Astrocyte (in vitro differentiated cells and primary cell): ENCODE measurements around the gene ENO2. TPM values are rescaled to one million over a fixed set of nuclear protein-coding genes. Genes with fewer than 3 reads are reported as not detected.

Experiments used
- DNase-seq: peaks from one replicate; pipeline ENCODE4 v3.0.0-alpha.2; 2010; ENCODE audit warnings: low read depth
- FAIRE-seq: peaks from 2 replicates; lab custom pipeline; 2011; peaks lifted over from hg19 to GRCh38; lab: Jason Lieb, UNC
- H2AFZ ChIP-seq: 2 replicates; pipeline ENCODE4 v1.6.0; 2012; ENCODE audit warnings: low read depth, low read length, inconsistent platforms
- H3K27ac ChIP-seq: 2 replicates; pipeline ENCODE4 v1.5.1; 2011; ENCODE audit warnings: low read depth, low read length, inconsistent platforms
- H3K27me3 ChIP-seq: 2 replicates; pipeline ENCODE4 v1.6.0; 2011; ENCODE audit warnings: low read length, inconsistent platforms; ENCODE audit not compliant: insufficient read depth
- H3K36me3 ChIP-seq: 2 replicates; pipeline ENCODE4 v1.5.1; 2011; ENCODE audit warnings: low read length, inconsistent platforms; ENCODE audit not compliant: insufficient read depth
- H3K4me1 ChIP-seq: 2 replicates; pipeline ENCODE4 v1.5.1; 2011; ENCODE audit warnings: low read length, inconsistent platforms; ENCODE audit not compliant: insufficient read depth
- H3K4me2 ChIP-seq: 2 replicates; pipeline ENCODE4 v1.6.0; 2012; ENCODE audit warnings: low read length, inconsistent platforms
- H3K4me3 ChIP-seq: 2 replicates; pipeline ENCODE4 v1.5.1; 2011; ENCODE audit warnings: low read depth, mild to moderate bottlenecking, low read length, inconsistent platforms; ENCODE audit not compliant: insufficient read depth
- H3K79me2 ChIP-seq: 2 replicates; pipeline ENCODE4 v1.6.0; 2012; ENCODE audit warnings: mild to moderate bottlenecking, low read length, inconsistent platforms; ENCODE audit not compliant: insufficient read depth
- H3K9ac ChIP-seq: 2 replicates; pipeline ENCODE4 v1.6.0; 2012; ENCODE audit warnings: mild to moderate bottlenecking, low read length, inconsistent platforms
- H3K9me3 ChIP-seq: 2 replicates; pipeline ENCODE4 v1.5.1; 2012; ENCODE audit warnings: low read depth, mild to moderate bottlenecking, low read length, inconsistent platforms; ENCODE audit not compliant: insufficient read depth
- H4K20me1 ChIP-seq: 2 replicates; pipeline ENCODE4 v1.6.0; 2012; ENCODE audit warnings: low read length, inconsistent platforms; ENCODE audit not compliant: insufficient read depth
- H3K27ac Mint-ChIP-seq: one replicate; pipeline ENCODE4 v1.8.0; 2021; ENCODE audit warnings: mild to moderate bottlenecking, mixed read lengths; ENCODE audit not compliant: unreplicated experiment
- H3K27me3 Mint-ChIP-seq: one replicate; pipeline ENCODE4 v1.8.0; 2021; ENCODE audit warnings: low read depth, mixed read lengths; ENCODE audit not compliant: unreplicated experiment
- H3K36me3 Mint-ChIP-seq: one replicate; pipeline ENCODE4 v1.8.0; 2021; ENCODE audit warnings: low read depth, mixed read lengths; ENCODE audit not compliant: unreplicated experiment
- H3K4me1 Mint-ChIP-seq: one replicate; pipeline ENCODE4 v1.8.0; 2021; ENCODE audit warnings: low read depth, mixed read lengths; ENCODE audit not compliant: unreplicated experiment
- H3K4me3 Mint-ChIP-seq: one replicate; pipeline ENCODE4 v1.8.0; 2021; ENCODE audit warnings: mild to moderate bottlenecking, moderate library complexity, mixed read lengths; ENCODE audit not compliant: unreplicated experiment
- H3K9me3 Mint-ChIP-seq: one replicate; pipeline ENCODE4 v1.8.0; 2021; ENCODE audit warnings: mild to moderate bottlenecking, mixed read lengths; ENCODE audit not compliant: unreplicated experiment
- EZH2 ChIP-seq: IDR thresholded peaks from 2 replicates; pipeline ENCODE4 v1.6.1; 2012; ENCODE audit warnings: mild to moderate bottlenecking, low read length, inconsistent platforms; ENCODE audit not compliant: insufficient read depth
- total RNA-seq: library from RNA; stranded (reverse); gene quantifications from 2 replicates; pipeline ENCODE4 v1.2.1, GENCODE V29; 2021
- TF ChIP-seq, protein P1 (sequence below): IDR thresholded peaks from 2 replicates; pipeline ENCODE4 v1.5.1; 2011; ENCODE audit warnings: low read depth, mild to moderate bottlenecking, inconsistent platforms, low read length, moderate library complexity; ENCODE audit not compliant: insufficient read depth

Gene ENO2
- total RNA-seq, 1 donor from 2014 or later, result 46.4 TPM

- Histone ChIP-seq H3K9ac (no peak overlapping the region), H4K20me1 (no peaks in the 10 kb centered on the region), H3K27ac (no peak overlapping the region), H2AFZ (peak overlapping the region; percentile 47), H3K36me3 (no peaks in the 10 kb centered on the region), H3K4me2 (no peak overlapping the region), H3K4me3 (no peak overlapping the region), H3K79me2 (no peaks in the 10 kb centered on the region), H3K9me3 (no peaks in the 10 kb centered on the region), H3K4me1 (peaks cover 19% of the 10 kb centered on the region), H3K27me3 (no peaks in the 10 kb centered on the region)
- H3K9me3 Mint-ChIP-seq, result no peaks in the 10 kb centered on the region
- H3K4me1 Mint-ChIP-seq, result peaks cover 21% of the 10 kb centered on the region
- FAIRE-seq (no peak), DNase-seq (no peak)
- peaks cover 4% of the 10 kb centered on the region for H3K27me3 Mint-ChIP-seq
- H3K4me3 Mint-ChIP-seq, result no peak overlapping the region
- peak overlapping the region; percentile 58 for H3K27ac Mint-ChIP-seq
- TF ChIP-seq EZH2, result no peak
- TF ChIP-seq, protein P1, sequence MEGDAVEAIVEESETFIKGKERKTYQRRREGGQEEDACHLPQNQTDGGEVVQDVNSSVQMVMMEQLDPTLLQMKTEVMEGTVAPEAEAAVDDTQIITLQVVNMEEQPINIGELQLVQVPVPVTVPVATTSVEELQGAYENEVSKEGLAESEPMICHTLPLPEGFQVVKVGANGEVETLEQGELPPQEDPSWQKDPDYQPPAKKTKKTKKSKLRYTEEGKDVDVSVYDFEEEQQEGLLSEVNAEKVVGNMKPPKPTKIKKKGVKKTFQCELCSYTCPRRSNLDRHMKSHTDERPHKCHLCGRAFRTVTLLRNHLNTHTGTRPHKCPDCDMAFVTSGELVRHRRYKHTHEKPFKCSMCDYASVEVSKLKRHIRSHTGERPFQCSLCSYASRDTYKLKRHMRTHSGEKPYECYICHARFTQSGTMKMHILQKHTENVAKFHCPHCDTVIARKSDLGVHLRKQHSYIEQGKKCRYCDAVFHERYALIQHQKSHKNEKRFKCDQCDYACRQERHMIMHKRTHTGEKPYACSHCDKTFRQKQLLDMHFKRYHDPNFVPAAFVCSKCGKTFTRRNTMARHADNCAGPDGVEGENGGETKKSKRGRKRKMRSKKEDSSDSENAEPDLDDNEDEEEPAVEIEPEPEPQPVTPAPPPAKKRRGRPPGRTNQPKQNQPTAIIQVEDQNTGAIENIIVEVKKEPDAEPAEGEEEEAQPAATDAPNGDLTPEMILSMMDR, result no peak
- peaks cover 2% of the 10 kb centered on the region for H3K36me3 Mint-ChIP-seq
Observed at GRCh38 chr12:6959058-6959804, 44.9 kb downstream of the ENO2 start.

DNA sequence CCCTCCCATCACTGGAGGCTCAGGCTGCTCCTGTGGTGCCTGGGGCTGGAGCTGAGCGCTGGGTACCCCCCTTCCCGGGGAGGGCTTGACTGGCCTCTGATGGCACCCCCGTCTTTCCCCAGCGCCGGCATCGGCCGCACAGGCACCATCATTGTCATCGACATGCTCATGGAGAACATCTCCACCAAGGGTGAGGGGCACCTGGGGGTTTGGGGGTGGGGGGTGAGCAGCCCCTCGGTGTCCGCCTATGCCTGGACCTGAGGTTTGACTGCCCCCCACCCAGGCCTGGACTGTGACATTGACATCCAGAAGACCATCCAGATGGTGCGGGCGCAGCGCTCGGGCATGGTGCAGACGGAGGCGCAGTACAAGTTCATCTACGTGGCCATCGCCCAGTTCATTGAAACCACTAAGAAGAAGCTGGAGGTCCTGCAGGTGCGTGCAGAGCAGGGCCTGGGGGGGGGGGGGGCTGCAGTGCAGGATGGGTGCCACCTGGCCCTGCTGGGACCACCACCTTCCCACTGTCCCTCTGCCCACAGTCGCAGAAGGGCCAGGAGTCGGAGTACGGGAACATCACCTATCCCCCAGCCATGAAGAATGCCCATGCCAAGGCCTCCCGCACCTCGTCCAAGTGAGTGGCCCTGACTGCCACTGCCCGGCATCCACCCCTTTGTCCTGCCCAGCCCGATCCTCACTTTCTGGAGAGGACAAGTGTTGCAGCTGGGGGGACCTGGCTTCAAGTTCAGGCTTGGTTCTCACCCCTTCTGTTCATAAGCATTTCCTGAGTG is 45.6 kb downstream of the ENO2 start:
- Histone ChIP-seq H3K4me1 (peaks cover 19% of the 10 kb centered on the region), H3K9ac (no peak overlapping the region), H3K27me3 (no peaks in the 10 kb centered on the region), H3K9me3 (no peaks in the 10 kb centered on the region), H3K36me3 (no peaks in the 10 kb centered on the region), H3K27ac (no peak overlapping the region), H3K4me2 (no peak overlapping the region), H2AFZ (no peak overlapping the region), H4K20me1 (no peaks in the 10 kb centered on the region), H3K4me3 (no peak overlapping the region), H3K79me2 (no peaks in the 10 kb centered on the region)
- H3K36me3 Mint-ChIP-seq, result peaks cover 2% of the 10 kb centered on the region
- H3K27ac Mint-ChIP-seq, result no peak overlapping the region
- no peaks in the 10 kb centered on the region for H3K9me3 Mint-ChIP-seq
- TF ChIP-seq, protein P1, result no peak
- TF ChIP-seq EZH2, result no peak
- H3K4me3 Mint-ChIP-seq, result no peak overlapping the region
- peaks cover 23% of the 10 kb centered on the region for H3K4me1 Mint-ChIP-seq
- peaks cover 4% of the 10 kb centered on the region for H3K27me3 Mint-ChIP-seq
- DNase-seq (no peak), FAIRE-seq (no peak)
